CD4-positive, alpha-beta T cell treated with Interleukin-10 for 1 hour (primary cell): ENCODE measurements around the gene OPA3.
A peak's percentile ranks its signal among the peaks of the same experiment; 100 is the strongest.

Source experiments
- DNase-seq: peaks from one replicate; pipeline ENCODE4 v3.0.0-alpha.2; 2020

OPA3 gene

DNA sequence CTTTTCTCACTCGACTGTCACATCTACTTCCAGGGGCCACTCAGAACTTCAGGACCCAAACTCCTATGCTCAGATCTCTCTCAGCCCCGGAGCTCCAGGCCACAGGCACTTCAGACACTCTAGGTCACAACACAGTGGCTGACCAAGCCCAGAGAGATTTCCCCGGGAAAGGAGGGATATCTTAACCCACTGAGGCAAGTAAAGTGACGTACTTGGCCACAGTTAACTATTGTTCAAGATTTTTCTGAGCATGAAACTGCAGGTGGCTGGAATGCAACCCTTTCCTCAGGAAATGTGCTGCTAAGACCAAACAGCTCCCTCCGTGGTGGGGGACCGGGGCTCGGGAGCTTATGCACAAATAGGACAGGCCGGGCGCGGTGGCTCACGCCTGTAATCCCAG lies 23.9 kb downstream of the OPA3 start:
- no peak for DNase-seq

DNA sequence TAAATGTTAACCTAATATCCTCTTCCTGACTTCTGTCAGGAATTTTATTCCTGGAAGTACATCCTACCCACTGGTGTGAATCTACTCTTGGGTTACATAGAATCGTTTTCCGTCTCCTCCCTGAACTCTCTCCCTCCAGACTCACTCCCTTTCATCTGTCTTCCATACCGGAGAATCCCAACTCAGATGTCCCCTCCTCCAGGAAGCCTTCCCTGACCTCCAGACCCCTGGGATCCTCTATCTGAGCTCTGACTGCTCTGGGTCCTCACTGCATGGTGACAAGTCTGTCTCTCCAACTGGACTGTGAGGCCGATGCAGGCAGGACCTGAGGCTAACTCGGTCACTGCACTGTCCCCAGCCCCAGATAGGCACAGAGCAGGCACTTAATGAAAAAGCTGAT lies 24.6 kb downstream of the OPA3 start:
- no peak for DNase-seq

- peak; percentile 81 for DNase-seq
These were observed 26.2 kb downstream of the OPA3 start for GRCh38 chr19:45558399-45558878.

- DNase-seq: no peak
These were observed 27.8 kb downstream of the OPA3 start for GRCh38 chr19:45556835-45557234.

- DNase-seq: no peak
These were observed 30.1 kb downstream of the OPA3 start for GRCh38 chr19:45554481-45554880.

DNA sequence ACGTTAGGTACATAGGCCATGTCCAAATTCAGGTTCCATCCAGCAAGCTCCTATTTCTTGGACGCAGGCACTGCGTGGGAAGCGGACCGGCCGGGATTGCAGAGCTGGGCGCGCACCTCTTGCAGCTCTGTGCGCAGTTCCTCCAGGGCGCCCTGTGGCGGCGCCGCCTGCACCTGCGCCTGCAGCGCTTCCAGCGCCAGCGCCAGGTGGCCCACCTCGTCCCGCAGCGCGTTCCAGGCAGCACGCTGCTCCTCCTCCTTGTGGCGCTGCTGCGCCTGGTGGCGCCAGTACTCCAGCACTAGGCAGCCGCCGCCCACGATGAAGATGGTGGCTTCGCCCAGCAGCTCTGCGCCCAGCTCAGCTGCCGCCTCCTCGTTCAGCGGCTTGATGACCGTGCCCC lies 31.1 kb downstream of the OPA3 start:
- no peak for DNase-seq

GRCh38 chr19:45547965-45548609 lies 36.5 kb downstream of the OPA3 start:
- no peak for DNase-seq

GRCh38 chr19:45547211-45547770 lies 37.3 kb downstream of the OPA3 start:
- DNase-seq: no peak

- DNase-seq: no peak
These were observed 42.4 kb downstream of the OPA3 start for GRCh38 chr19:45542234-45542668.

DNA sequence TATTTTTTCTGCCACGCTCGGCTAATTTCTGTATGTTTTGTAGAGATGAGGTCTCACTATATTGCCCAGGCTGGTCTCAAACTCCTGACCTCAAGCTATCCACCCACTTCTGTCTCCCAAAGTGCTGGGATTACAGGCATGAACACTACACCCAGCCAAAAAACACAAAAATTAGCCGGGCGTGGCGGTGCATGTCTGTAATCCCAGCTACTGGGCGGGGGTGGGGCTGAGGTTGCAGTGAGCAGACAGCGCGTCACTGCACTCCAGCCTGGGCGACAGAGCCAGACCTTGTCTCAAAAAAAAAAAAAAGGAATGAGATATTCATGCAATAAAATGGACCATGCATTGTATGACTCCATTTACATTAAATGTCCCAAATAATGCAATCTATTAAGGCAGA lies 45.1 kb downstream of the OPA3 start:
- no peak for DNase-seq

DNA sequence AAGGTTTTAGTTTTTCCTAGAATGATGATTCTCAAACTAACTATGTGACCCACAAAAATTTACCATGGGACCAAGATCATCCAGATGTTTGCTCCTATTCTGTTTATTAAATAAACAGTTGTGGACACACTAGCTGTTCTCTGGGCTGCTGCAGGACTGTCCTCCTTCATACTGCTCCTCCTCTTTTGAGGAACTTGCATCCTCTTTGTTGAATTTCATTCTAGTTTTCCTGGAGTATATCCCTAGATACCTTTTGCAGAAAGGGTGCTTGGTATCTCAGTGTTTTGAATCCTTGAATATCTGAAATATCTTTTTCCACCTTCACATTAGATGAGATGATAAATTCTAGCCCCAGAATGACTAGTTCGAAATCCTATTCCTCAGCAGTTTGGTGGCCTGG lies 53.3 kb downstream of the OPA3 start:
- no peak for DNase-seq

DNA sequence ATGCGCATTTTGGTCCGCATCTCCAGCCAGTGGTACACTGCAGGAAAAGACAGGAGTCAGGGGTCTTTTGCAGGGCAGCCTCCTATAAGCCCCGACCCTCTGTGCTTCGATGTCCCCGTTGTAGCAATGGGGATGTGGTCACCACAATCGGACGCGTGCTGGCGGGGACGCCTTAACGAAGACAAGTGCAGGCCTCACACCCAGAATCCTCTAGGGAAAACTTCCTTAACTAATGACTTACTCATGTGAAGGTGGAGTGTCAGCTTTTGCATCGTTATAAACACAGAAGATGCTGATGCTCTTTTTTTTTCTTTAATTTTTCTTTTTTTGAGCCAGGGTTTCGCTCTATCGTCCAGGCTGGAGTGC lies 55.2 kb downstream of the OPA3 start:
- DNase-seq: no peak

DNA sequence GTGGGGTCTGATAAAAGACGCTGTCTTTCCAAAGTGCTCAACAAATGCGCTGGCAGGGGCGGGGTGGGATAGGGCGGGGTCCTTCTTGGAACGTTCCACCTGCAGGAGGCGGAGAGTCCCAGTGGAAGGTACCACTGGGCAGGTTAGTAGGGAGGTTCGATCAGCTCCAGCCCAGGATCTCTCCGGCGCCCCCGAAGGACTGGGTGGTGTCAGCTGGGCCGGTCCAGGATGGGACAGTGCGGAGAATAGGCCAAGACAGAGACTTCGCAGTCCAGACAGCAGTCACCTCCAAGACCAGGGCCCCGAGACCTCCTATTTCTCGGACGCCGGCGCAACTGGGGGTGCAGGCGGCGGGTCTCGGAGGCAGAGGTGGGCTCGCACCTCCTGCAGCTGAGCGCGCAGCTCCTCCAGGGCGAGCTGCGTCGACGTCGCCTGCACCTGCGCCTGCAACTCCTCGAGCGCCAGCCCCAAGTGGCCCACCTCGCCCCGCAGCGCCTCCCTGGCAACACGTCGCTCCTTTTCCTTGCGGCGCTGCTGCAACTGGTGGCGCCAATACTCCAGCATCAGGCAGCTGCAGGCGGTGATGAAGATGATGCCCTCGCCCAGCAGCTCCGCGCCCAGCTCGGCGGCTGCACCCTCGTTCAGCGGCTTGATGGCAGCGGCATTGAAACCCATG lies 55.7 kb downstream of the OPA3 start:
- DNase-seq: no peak

- no peak for DNase-seq
These were observed 56.4 kb downstream of the OPA3 start for GRCh38 chr19:45528149-45528743.

DNA sequence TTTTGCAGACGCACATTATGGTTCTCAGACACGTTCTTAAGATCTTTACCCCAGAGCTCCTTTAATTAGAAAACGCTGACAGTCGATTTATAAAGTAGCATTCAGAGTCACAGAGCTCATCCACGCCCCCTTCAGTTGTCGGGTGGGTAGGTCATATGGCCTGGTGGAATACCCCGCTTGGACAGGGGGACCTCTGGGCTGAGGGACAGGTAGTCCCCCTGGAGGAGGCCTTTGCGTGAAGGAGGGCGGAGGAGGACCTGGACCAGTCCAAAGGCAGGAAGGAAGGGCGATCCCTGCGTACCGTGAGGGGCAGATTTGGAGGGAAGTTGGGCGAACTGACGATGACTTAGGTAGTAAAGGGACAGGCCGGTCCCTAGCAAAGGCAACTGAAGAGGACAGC lies 56.9 kb downstream of the OPA3 start:
- DNase-seq: no peak

DNA sequence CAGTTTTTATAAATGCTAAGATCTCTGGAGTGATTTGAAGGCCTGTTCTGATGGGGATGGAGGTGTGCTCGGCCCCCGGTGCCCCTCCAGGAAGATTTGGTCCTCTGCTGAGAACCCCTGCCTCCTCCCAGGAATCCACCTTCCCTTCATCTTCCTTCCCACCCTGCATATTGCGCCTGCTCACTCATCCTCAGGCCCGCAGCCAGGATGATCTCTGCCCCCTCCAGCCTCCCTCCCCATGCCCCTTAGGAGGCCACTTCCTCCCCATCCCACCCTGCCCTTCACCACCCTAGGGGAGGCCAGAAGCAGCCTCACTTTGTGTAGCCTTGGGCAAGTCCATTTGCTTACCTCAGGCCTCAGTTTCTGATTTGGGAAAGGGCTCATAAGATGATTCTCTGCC lies 57.6 kb downstream of the OPA3 start:
- DNase-seq: no peak

- no peak for DNase-seq
These were observed 58.5 kb downstream of the OPA3 start for GRCh38 chr19:45526143-45526542.

GRCh38 chr19:45524575-45525129 lies 60.0 kb downstream of the OPA3 start:
- no peak for DNase-seq

GRCh38 chr19:45523642-45524256 lies 60.9 kb downstream of the OPA3 start:
- peak; percentile 89 for DNase-seq

GRCh38 chr19:45522010-45522941 lies 62.3 kb downstream of the OPA3 start:
- DNase-seq: no peak

- no peak for DNase-seq
These were observed 66.2 kb downstream of the OPA3 start for GRCh38 chr19:45518469-45518826.
